ENCODE measurements around the gene CAMKK1. TPM values are rescaled to one million over a fixed set of nuclear protein-coding genes. Genes with fewer than 3 reads are reported as not detected.

The CAMKK1 gene
- total RNA-seq, 1 experiment from 2014 or later = 6.2 TPM

DNA sequence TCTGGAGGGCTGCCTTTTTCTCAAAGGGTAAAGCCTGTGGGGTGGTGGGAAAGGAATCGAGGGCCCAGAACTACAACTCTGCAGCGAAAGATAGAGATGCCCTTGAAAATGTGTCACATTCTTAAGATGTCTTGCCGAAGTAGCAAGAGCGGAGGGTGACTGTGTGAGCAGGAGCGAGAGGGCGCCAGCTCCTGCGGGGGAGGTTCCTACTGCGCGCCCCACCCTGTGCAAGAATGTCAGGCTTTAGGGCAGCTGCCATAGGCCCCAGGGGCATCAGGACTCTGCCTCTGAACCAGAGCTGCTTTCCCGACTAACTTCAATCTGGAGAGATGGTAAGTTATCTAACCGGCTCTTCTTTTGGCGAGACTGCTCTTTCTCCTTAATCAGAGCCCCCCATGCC is 80.1 kb downstream of the CAMKK1 start:
- no peak for DNase-seq (ENCODE audit: low spot score)

DNA sequence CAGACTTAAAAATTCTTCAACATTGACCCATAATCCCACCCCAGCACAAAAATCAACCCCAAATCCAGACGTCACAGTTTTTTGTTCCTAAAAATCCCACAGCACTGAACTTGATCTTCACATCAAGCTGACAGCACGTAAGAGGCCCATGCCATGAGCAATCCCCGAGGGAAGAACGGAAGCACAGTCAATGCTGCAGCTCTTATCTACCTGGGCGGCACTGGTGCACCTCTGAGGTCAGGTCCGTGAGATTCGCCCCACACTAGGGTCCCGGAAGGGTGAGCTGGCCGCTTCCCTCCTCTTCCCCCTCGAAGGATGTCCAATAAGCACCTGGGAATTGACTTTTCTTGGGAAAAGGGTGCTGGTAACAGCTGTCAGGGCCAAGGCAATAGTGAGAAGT is 80.6 kb downstream of the CAMKK1 start:
- no peak for DNase-seq (ENCODE audit: low spot score)

Other genes starting within 250 kb of the CAMKK1 start
- 121 and 128 TPM in 2 replicates for gene TAX1BP3, start 224.5 kb downstream of the CAMKK1 start, total RNA-seq (2014; rRNA removed; shearing (Covaris generic))
- gene EMC6, start 224.2 kb downstream of the CAMKK1 start, total RNA-seq (2014; rRNA removed; shearing (Covaris generic)) = 35.5 and 54.7 TPM in 2 replicates
- gene P2RX5, start 196.9 kb downstream of the CAMKK1 start, total RNA-seq (2014; rRNA removed; shearing (Covaris generic)) = 0.23 TPM in 1 of 2 replicates, not detected in the other
- 13.1 and 17.1 TPM in 2 replicates for gene HASPIN, start 169.2 kb downstream of the CAMKK1 start, total RNA-seq (2014; rRNA removed; shearing (Covaris generic))
- gene ITGAE, start 91.9 kb downstream of the CAMKK1 start, total RNA-seq (2014; rRNA removed; shearing (Covaris generic)) = 16.7 and 22.0 TPM in 2 replicates
- gene NCBP3, start 46.8 kb downstream of the CAMKK1 start, total RNA-seq (2014; rRNA removed; shearing (Covaris generic)) = 8.3 and 8.5 TPM in 2 replicates
- 0.03 TPM in 1 of 2 replicates, not detected in the other for gene P2RX1, start 23.4 kb upstream of the CAMKK1 start, total RNA-seq (2014; rRNA removed; shearing (Covaris generic))
- 10.9 and 13.7 TPM in 2 replicates for gene ATP2A3, start 71.4 kb upstream of the CAMKK1 start, total RNA-seq (2014; rRNA removed; shearing (Covaris generic))
- 14.0 and 18.0 TPM in 2 replicates for gene ZZEF1, start 250.0 kb upstream of the CAMKK1 start, total RNA-seq (2014; rRNA removed; shearing (Covaris generic))

Measured in HT-29 (cell line).